ENCODE measurements around the gene LARP1.

DNA sequence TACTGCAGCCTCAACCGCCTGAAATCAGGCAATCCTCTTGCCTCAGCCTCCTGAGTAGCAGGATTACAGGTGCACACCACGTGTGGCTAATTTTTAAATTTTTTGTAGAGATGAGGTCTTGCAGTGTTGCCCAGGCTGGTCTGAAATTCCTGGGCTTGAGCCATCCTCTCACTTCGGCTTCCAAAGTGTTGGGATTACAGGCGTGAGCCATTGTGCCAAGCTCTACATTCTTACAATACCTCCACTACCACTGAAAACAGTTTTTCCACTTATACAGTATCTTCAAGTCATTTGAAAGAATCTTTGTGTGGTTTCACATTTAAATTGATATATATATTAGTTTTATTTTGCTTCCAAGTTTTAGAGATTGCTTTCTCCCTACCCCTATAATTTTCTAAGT, 42.6 kb downstream of the LARP1 start:
- TF ChIP-seq POLR2A (IDR thresholded peaks at IDR 0.05): no peak
- TF ChIP-seq, protein P1, sequence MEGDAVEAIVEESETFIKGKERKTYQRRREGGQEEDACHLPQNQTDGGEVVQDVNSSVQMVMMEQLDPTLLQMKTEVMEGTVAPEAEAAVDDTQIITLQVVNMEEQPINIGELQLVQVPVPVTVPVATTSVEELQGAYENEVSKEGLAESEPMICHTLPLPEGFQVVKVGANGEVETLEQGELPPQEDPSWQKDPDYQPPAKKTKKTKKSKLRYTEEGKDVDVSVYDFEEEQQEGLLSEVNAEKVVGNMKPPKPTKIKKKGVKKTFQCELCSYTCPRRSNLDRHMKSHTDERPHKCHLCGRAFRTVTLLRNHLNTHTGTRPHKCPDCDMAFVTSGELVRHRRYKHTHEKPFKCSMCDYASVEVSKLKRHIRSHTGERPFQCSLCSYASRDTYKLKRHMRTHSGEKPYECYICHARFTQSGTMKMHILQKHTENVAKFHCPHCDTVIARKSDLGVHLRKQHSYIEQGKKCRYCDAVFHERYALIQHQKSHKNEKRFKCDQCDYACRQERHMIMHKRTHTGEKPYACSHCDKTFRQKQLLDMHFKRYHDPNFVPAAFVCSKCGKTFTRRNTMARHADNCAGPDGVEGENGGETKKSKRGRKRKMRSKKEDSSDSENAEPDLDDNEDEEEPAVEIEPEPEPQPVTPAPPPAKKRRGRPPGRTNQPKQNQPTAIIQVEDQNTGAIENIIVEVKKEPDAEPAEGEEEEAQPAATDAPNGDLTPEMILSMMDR (IDR thresholded peaks at IDR 0.05): no peak
- TF ChIP-seq EP300 (IDR thresholded peaks at IDR 0.05): no peak
